Stimulated activated CD8-positive, alpha-beta memory T cell treated with anti-CD3 and anti-CD28 coated beads, Interleukin-12 subunit alpha, Interleukin-12 subunit beta, amount 100 ng/mL, for 4 hours (primary cell): ENCODE data around the gene EXOC4.

Experiments
- DNase-seq: peaks from one replicate; pipeline ENCODE4 v3.0.0-alpha.2; 2020; ENCODE audit warnings: low read depth

EXOC4 gene

GRCh38 chr7:133936074-133936473 is 683.2 kb downstream of the EXOC4 start:
- no peak for DNase-seq

DNA sequence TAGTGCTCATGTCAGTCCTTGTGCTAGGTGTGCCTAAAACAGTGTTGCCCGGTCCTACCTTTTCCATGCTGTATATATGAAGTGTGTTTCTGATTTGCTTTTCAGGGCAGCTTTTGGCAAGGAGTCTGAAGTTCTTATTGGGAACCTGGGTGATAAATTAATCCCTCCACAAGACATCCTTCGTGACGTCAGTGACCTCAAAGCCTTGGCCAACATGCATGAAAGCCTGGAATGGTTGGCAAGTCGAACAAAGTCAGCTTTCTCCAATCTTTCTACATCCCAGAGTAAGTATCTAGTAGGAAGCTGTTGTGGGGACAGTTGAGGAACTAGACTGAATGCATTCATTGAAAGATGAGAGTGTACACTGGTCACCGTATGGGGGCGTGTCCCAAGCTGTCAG is 684.9 kb downstream of the EXOC4 start:
- no peak for DNase-seq

DNA sequence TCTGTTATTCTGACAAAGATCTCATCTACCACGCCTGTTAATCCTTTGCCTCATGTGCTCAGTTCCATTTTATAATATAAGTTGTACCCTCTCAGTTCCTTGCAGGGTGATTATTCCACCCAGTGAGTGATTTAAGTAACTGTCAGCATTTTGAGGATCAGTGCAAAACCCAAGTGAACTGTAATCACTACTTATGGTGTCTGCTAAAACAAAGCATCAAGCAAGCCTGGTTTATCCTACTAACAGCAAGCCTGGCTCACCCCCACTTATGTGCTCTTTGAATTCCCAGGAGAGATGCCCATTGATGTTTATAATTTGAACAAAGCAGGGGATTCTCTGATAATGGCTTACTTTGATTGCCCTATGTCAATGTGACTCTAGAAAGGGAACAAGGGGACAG is 687.5 kb downstream of the EXOC4 start:
- DNase-seq = no peak

DNA sequence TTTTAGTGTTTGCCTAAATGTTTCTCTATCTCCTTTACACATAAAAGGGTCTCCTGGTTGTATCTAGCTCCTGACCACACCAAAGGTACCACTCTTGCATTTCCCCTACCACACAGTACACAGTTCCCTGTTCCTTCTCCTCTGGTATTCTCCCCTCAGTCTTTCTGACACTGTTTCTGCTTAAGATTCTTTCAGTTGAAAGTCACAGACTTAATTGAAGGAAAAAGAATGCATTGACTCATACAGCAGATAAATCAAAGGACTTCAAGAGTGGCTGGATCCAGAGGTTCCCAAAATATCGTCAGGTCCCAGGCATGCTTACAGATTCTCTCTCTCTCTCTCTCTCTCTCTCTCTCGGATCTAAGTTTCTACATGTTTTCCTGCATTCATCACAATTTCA is 688.6 kb downstream of the EXOC4 start:
- no peak for DNase-seq

DNA sequence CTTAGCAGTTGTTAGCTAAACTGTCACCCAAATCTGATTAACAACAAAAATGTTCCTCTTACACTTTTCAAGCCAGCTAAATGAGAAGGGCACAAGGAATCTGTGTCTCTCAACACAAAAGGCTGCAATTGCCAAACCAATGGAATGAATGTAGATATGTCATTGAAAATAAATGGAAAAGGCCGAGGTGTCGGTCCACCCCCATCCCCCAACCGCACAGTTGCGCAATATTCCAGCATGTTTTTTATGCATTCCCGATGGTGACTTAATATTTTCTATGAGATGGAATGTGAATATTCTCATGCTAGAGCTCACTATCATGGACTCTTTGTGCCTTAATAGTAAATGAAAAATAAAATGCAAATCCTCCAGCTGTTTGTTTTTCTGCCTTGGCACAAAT is 692.6 kb downstream of the EXOC4 start:
- DNase-seq = no peak

DNA sequence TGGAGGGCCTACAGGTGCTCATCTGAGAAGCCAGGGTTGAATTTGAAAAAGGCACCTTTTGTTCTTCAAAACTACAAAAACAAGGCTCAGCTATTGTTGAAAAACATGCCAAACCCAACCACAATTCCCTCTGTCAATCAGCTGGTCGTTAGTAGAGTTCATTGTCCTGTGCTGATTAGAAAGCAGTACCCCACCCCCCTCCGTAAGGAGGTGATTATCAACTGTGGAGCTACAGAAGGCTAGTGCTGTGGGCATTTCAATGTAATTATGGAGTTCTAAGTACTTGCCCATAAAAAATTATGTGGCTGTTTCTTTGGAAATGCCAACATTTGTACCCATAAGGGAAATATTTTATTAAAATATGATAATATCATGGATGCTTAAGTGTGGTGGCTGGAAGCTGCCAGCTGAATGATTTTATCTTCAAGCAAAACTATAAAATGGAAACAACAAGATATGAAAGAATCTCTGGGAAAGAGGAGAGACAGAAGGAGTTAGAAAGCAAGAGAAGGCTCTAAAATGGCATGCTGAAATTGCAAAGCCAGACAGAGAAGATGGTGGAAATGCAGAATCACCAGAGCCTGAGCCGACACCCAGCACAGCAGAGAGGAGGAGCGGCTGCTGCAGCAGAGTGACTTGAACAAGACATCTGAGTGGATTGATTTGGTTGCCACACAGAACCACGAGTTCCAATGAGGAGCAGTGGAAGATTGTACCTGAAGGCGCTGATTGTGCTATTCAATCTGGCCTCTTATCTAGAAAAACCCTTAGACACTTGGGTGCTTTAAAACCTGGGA is 694.8 kb downstream of the EXOC4 start:
- no peak for DNase-seq

GRCh38 chr7:133948588-133948987 is 695.7 kb downstream of the EXOC4 start:
- DNase-seq = no peak

DNA sequence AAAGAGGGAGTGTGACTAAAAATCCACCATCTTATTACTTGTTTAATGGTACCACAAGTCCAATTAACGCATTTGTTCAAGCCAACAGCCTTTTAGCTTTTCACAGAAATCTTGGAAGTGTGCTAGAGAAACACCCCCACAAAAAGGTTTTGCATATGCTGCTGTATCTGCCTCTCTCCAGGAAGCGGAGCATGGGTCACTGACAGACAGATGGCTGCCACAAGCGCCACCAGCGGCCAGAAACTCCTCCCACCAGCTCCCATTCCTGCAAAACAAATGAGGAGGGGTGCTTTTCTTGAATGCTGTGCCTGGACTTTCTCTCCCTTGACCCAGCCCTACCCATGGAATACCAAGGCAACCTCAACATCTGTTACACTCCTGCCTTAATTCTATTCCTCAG is 698.0 kb downstream of the EXOC4 start:
- DNase-seq = no peak

DNA sequence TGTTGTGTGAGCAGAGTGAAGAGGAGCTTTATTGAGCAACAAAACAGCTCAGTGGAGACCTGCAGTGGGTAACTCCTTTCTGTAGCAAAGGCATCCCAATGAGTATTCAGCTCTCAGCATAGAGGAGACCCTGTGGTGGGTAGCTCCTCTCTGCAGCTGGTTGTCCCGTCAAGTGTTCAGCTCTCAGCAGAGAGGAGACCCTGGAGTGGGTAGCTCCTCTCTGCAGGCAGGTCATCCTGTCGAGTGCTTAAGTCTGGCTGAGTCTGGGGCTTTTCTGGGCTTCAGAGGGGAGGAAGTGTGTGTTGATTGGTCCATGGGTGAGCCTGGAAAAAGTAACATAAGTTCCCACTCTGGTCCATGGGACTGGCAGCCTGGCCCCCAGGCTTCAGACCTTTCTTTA is 702.3 kb downstream of the EXOC4 start:
- no peak for DNase-seq

DNA sequence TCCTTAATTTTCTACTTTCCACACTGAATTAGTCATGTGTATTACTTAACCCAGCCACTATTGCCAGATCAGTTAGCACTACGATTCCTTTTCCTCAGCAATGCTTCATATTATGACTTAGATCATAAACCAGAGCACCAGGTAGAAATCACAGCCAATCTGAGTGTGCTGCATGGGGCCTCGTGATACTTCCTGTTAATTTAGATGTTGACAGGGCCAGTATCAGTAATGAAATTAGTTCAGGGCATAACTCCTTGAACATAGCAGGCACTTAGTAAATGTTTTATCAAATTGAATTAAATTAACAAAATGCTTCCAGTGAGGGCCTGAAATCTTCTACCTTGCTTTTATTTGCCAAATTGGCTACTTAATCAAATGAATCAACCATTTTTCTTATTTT is 705.0 kb downstream of the EXOC4 start:
- DNase-seq = no peak

GRCh38 chr7:133958822-133959221 is 705.9 kb downstream of the EXOC4 start:
- DNase-seq = no peak

DNA sequence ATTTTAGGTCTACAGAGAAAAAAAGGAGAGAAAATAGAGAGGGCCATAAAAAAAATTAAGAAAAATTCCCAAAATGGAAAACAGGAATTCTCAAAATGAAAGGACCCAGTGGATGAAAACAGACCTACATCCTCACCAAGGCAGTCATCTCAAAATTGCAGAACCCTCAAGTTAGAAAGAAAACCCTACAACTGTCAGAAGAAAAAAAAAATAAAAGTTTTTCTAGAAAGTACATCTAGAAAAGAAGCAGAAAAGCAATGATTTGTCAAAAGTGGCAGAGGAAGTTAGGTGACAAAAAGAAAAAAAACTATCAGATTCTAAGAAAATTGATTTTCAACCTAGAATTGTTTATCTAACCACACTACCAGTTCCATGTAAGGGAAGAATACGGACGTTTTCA is 706.6 kb downstream of the EXOC4 start:
- DNase-seq = no peak

- DNase-seq = no peak
Measured at GRCh38 chr7:133961724-133962123, 708.8 kb downstream of the EXOC4 start.

DNA sequence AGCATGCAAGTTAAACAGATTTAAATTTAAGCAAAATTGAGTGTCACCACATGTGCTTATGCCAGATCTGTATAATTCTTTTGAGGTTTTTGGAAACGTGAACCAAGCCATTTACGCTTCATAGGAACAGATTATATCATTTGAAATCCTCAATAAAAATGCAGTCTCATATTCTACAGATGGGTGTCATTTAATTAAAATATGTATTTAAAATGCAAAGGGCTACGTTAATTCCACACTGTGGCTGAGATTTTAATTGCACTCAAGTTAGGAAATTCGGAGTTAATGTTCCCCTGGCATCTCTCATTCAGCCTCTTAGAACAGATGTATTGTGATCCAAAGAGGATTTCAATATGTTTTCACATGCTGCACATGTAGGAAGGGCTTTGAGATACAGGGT is 709.8 kb downstream of the EXOC4 start:
- no peak for DNase-seq

DNA sequence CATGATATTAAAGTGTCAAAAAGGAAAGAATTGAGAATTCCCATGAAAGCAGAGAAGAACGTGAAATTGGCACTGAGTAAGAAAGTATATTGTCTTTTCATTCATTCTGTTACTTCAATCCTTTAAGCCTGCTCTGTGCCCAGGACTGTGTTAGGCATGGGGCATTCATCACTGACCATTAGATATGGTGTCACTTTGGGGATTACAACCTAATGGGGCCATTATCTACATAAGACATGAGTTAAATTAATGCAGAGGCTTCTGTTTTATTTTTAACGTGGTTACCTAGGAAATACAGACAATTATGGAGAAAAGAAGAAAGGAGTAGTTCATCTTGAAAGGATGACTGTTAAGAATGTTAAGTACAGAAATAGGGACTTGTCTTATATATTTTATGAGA is 710.8 kb downstream of the EXOC4 start:
- no peak for DNase-seq

GRCh38 chr7:133971625-133972024 is 718.7 kb downstream of the EXOC4 start:
- no peak for DNase-seq

GRCh38 chr7:133973710-133974109 is 720.8 kb downstream of the EXOC4 start:
- no peak for DNase-seq

GRCh38 chr7:133975130-133975529 is 722.3 kb downstream of the EXOC4 start:
- no peak for DNase-seq

DNA sequence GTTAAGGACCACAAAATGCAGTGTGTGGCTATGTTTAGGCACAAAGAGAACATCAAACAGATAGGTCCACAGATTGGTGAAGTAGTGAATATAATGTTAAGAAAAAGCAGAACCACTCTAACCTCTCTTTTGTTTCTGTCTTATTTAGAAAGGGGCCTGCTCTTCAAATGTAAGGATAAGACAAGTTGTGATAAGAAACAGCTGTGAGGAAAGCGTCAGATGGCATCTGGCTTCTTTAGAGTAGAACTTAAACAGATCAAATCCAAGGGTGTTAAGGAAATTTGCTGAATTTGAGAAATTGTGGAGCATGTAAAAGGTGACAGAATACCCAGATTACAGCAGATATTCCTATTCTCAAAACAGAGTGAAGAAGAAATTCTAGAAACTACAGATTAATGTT is 723.3 kb downstream of the EXOC4 start:
- no peak for DNase-seq

DNA sequence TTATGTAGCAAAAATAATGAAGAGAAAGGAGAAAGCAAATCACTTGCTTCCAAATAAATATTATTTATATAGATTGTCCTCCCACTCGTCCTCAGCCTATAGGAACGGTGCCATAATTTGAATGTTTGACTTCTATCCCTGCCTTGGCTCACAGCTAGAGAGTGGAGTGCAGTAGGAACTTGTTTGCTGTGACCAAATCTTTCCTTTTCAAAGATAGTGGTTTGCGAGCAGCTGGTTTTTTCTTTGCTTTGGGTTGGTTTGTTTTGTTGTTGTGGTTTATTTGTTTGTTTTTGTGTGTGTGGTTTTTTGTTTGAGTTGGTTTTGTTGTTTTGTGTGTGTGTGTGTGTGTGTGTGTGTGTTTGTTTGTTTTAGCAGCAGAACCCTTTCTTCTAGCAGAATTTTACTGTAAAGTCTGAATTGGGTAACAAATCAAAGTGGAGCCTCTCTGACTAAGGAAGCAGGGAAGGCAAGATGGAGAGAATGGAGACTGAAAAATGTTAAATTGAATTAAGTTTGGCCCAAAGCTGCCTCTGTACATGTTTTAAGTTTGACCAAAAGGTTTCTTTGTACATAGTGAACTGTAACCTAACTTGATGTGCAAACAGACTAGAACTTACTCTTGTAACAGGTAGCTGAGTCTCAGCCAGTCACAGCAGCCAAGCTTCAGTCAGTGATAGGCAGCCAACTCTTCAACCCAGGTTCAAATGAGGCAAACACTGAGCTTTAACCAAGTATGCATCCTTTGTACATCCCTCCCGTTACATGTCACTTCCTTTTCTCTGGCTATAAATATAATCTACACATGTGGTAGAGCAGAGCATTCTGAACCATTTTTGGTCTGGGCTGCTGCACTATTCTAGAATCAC is 724.8 kb downstream of the EXOC4 start:
- no peak for DNase-seq

DNA sequence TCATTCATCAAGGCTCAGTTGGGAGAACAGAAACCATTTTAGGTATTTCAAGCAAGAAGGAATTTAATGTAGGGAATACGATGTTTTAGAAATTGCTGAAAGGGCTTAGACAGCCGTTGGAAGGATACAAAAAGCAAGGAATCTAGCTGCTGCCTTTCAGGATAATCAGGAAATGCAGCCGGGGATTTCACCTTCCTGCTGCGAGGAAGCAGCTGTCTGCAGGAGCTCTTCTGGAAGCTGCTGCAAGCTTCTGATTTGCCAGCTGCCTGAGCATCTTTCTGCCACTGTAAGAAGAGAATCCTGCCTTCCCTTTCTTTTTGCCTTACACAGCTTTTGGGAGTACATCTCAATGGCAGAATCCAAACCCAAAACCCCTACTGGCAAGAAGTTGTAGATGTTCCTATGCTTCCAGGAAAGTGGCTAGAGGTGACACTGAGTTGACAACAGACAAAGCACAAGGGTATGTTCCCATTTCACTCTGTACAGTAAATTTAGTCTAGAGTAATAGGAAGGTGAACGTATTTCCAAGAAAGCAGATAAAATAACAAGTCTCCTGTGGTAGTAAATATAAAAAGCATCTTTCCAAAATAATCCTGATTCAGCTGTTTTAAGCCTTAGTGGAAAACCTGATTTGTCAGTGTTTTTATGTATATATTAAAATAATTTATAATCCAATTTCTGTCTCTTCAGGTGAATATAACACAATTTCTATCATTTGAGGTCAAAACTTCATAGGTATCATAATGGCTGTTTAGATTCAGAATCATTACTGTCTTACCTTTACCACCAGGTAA is 725.8 kb downstream of the EXOC4 start:
- DNase-seq = no peak

GRCh38 chr7:133980804-133981203 is 727.9 kb downstream of the EXOC4 start:
- no peak for DNase-seq
